Hindlimb muscle (tissue), 1 donor: ENCODE measurements around the gene SRGAP2B. TPM values are rescaled to one million over a fixed set of nuclear protein-coding genes. Genes with fewer than 3 reads are reported as not detected.
A peak's percentile ranks its signal among the peaks of the same experiment; 100 is the strongest.
"Not testable (repeated sequence)": the region's sequence is repeated elsewhere in the genome, so short reads cannot be mapped to it uniquely, and the experiment has no call there.

Experiments
- DNase-seq: peaks from one replicate; pipeline ENCODE4 v3.0.0-alpha.2; 2013
- polyA plus RNA-seq: library from polyadenylated mRNA; unstranded; fragments of 120-200 nt; gene quantifications from one replicate; pipeline ENCODE4 v1.2.1, GENCODE V29; 2013; ENCODE audit not compliant: insufficient read length

SRGAP2B gene
- polyA plus RNA-seq = 48.0 TPM

- DNase-seq = not testable (repeated sequence)
These were observed at the start of gene SRGAP2B, which contains the start of gene FAM72D for GRCh38 chr1:145095284-145096057. Gene SRGAP2B (minus strand): TSS chr1:145095328. CDS start chr1:145092901, 2,427 bp downstream. Gene FAM72D (plus strand): TSS chr1:145095974. CDS start chr1:145096848, 874 bp downstream.

DNA sequence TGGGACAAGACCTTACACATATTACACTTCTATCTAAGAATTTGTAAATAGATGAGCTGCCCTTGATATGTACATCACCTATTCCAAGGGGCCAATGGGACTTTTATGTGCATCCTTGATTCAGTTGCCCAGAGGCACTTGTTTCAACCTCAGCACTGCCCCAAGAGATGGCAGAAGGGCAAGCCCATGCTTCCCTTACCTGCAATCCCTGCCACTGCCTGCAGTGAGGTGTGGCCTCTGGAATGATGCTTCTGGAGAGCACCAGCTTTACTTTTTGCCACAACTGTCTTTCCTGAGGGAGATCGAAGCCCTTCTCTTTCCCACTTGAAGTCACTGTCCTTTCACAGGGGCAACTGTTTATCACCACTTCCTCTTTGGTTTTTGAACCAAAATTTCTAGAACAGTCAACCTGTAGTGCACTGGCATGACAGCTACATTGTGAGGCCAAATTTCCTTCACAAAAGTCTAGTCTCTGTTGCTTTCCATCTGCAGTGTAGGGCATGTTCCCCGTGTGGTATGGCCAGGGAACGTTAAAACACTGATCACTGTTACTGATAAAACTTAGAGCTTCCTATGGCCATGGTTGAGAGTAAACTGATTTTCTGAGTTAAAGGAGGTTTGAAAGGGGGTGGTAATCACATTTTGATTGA is 49.3 kb upstream of the SRGAP2B start:
- not testable (repeated sequence) for DNase-seq

- DNase-seq = not testable (repeated sequence)
These were observed 45.4 kb upstream of the SRGAP2B start for GRCh38 chr1:145140549-145140948.

DNA sequence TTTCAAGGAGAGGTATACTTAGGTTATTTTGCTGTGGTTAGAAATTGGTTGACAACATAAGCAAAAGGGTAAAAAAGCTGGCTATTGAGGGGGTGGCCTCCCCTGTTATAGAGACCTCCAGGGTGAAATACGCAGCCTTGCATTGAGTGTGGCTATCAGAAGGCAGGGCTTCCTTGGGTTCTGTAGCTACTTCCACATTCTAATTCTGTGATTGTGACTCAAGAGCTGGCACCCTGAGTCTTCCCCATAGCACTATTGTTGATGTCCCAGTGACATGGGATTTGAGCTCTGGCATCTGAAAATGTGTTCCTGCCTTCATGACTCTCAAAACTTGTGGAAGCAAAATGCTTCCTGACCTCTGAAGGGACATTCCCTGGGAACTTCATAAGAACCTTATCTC is 39.3 kb upstream of the SRGAP2B start:
- DNase-seq = not testable (repeated sequence)

DNA sequence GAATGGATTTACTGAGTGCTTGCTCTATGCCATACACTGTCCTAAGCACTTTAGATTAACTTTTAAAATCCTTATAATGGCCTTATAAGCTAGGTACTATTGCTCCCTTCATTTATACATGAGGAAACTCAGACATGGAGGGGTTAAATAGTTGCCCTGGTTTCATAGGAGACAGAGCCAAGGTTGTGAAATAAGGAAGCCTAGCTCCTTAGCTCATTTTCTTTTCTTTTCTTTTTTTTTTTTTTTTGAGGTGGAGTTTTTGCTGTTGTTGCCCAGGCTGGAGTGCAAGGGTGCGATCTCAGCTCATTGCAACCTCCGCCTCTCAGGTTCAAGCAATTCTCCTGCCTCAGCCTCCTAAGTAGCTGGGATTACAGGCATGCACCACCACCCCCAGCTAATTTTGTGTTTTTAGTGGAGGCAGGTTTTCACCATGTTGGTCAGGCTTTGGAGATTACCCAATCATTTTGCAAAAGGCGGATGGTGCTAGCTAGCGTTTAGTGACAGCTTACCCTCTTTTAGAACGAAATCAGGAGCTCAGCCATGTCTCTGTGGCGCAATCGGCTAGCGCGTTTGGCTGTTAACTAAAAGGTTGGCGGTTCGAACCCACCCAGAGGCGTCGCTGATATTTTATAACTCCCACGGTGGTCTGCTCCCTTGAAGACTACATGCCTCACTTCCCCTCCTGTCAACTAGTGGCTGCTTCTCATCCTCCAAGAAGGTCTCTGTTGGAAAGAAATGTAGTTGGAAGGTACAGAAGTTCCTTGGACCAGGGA is 33.8 kb upstream of the SRGAP2B start:
- not testable (repeated sequence) for DNase-seq

GRCh38 chr1:145127144-145127543 is 32.0 kb upstream of the SRGAP2B start:
- DNase-seq = not testable (repeated sequence)

DNA sequence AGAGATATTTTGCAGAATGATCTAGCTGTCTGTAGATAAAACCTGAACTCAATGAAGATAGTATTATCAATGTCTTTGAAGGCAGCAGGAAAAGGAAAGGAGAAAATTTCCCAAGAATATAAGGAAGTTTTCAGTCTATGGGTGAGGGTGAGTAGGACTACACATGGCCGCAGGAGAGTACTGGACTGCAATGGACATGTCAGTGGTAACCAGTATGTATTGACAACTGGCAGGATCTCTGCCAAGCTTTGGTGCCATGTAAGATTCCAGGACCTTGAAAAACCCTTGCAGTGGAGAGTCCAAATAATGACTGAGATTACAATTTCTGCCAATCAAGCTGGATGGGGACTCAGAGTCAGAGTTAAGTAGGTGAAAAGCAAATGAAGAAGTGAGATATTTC is 30.0 kb upstream of the SRGAP2B start:
- not testable (repeated sequence) for DNase-seq

- not testable (repeated sequence) for DNase-seq
These were observed 29.0 kb upstream of the SRGAP2B start for GRCh38 chr1:145123992-145124641.

DNA sequence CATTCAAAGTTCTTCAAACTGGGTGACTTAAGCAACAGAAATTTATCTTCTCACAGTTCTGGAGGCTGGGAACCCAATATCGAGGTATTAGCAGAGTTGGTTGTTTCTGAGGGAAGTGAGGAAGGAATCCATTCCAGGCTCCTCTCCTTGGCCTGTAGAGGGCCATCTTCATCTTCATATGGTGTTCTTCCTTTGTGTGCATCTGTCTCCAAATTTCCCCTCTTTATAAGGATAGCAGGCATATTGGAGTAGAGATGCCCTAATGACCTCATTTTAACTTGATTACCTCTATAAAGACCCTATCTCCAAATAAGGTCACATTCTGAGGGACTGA is 27.9 kb upstream of the SRGAP2B start:
- not testable (repeated sequence) for DNase-seq

DNA sequence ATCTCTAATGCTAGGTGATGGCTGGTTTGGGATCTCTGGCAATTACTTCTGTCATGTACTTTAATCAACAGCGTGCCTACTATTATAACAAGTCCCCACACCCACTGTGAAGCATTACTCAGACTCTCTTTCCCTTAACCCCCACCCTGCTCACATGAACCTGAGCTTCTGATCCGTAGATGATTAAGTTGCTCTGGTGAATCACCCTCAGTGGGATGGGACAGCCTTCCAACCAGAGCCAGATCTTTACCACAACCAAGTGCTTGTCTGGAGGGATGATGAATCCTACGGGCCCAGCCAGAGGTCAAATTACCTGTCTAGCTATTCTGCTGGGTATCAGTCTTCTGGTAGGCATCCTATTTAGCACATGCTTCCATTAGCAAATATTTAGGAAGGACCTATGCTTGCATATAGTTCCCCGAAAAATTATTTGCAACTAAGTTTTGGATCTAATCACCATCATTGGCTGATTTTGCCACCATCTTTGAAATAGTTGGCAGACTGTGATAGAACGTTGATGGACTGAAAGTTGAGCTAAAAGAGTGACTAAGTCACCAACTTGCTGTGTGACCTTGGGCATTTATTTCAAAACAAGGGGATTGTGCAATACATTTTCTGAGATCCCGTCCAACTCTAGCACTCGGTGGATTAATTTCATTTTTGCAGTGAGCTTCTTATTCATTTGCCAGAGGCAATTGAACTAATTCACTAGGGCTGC is 27.4 kb upstream of the SRGAP2B start:
- DNase-seq = not testable (repeated sequence)

DNA sequence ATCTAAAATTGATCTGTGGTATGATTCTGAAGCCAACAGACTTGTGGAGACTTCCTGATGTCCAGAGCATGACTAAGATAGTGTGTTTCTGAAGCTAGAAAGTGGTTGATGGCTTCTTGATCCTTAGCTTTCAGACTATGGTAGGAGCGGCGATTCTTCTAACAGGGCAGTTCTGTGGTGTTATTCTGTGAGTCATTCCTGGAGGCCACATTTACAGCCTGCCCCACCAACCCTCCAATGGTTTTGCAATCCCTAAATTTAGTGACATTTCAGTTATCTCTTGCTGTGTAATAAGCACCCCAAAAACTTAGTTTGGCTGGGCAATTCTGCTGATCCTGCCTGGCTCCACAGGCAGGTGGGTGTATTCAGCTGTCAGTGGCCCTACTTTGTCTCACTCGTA is 24.7 kb upstream of the SRGAP2B start:
- not testable (repeated sequence) for DNase-seq

- DNase-seq = not testable (repeated sequence)
These were observed 20.7 kb upstream of the SRGAP2B start for GRCh38 chr1:145115587-145116493.

DNA sequence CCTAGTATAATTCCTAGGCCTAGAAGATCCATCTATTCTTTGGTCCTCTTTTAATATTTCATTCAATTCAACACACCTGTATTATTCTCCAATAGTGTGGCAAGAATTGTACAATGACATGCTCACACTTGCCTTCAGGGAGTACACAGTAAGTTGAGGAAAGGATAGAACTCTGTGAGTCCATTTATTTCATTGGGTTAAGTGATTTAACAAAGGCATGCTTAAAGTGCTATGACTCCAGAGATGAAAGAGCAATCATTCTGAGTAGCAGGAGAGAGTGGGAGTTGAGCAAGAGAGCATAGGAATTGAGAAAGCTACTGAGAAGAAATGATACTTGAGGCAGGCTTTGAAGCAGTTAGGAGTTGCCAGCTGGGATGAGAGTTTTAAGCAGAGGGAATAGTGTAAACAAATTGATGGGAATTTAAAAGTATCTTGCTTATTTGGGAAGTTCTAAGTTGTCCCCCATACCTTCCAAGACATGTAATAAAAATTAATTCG is 19.5 kb upstream of the SRGAP2B start:
- DNase-seq = not testable (repeated sequence)

GRCh38 chr1:145112703-145113102 is 17.6 kb upstream of the SRGAP2B start:
- not testable (repeated sequence) for DNase-seq

DNA sequence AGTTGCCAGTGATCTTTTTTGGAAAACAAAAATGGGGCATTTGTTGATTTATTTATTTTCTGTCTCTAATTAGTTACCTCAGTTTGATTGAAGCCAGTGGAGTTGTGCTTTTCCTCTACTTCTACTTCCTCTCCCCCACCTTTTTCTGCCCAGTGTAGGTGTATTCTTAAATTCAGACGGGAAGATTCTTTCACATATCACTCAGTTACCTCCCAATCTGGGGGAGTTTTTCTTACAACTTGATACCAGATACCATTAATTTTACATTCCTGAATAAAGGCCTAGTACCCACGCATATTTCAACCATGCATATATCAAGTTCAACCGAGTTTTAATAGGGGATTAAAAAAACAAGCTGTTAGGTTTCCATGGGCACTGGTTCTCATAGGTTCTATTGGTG is 16.5 kb upstream of the SRGAP2B start:
- DNase-seq = not testable (repeated sequence)

GRCh38 chr1:145103294-145103693 is 8.2 kb upstream of the SRGAP2B start:
- DNase-seq = not testable (repeated sequence)

- not testable (repeated sequence) for DNase-seq
These were observed 6.6 kb upstream of the SRGAP2B start for GRCh38 chr1:145101725-145102124.

- not testable (repeated sequence) for DNase-seq
These were observed 395 bp downstream of the SRGAP2B start for GRCh38 chr1:145094655-145095211.

GRCh38 chr1:145093517-145094149 is 1.5 kb downstream of the SRGAP2B start:
- DNase-seq = peak; percentile 10
